ENCODE results near the gene PURA.

Gene PURA

GRCh38 chr5:140134277-140134935 is 20.5 kb downstream of the PURA start:
- no peak for TF ChIP-seq CTCF (conservative IDR thresholded peaks at IDR 0.05; ENCODE audit: low read depth, low read length)
- H3K4me3 ChIP-seq (ENCODE audit: low read depth, low read length), result no peak overlapping the region
- no peak for DNase-seq (ENCODE audit: low read depth)

- H3K4me3 ChIP-seq (ENCODE audit: low read depth, low read length), result no peak overlapping the region
- no peak for DNase-seq (ENCODE audit: low read depth)
- TF ChIP-seq CTCF (conservative IDR thresholded peaks at IDR 0.05; ENCODE audit: low read depth, low read length), result no peak
Measured at GRCh38 chr5:140135127-140135526, 21.2 kb downstream of the PURA start.

- no peak for TF ChIP-seq CTCF (conservative IDR thresholded peaks at IDR 0.05; ENCODE audit: low read depth, low read length)
- DNase-seq (ENCODE audit: low read depth), result no peak
- no peak overlapping the region for H3K4me3 ChIP-seq (ENCODE audit: low read depth, low read length)
Measured at GRCh38 chr5:140136624-140137023, 22.7 kb downstream of the PURA start.

- no peak for TF ChIP-seq CTCF (conservative IDR thresholded peaks at IDR 0.05; ENCODE audit: low read depth, low read length)
- no peak for DNase-seq (ENCODE audit: low read depth)
Measured at GRCh38 chr5:140140435-140140834, 26.5 kb downstream of the PURA start.

GRCh38 chr5:140141241-140141640 is 27.3 kb downstream of the PURA start:
- TF ChIP-seq CTCF (conservative IDR thresholded peaks at IDR 0.05; ENCODE audit: low read depth, low read length), result no peak
- H3K4me3 ChIP-seq (ENCODE audit: low read depth, low read length), result no peak overlapping the region

More at GRCh38 chr5:140140435-140140834, 26.5 kb downstream of the PURA start:
- H3K4me3 ChIP-seq (ENCODE audit: low read depth, low read length), result no peak overlapping the region

GRCh38 chr5:140142246-140142645 is 28.3 kb downstream of the PURA start:
- no peak for DNase-seq (ENCODE audit: low read depth)
- no peak for TF ChIP-seq CTCF (conservative IDR thresholded peaks at IDR 0.05; ENCODE audit: low read depth, low read length)
- H3K4me3 ChIP-seq (ENCODE audit: low read depth, low read length), result no peak overlapping the region

More at GRCh38 chr5:140141241-140141640, 27.3 kb downstream of the PURA start:
- no peak for DNase-seq (ENCODE audit: low read depth)

- DNase-seq (ENCODE audit: low read depth), result no peak
- no peak overlapping the region for H3K4me3 ChIP-seq (ENCODE audit: low read depth, low read length)
- no peak for TF ChIP-seq CTCF (conservative IDR thresholded peaks at IDR 0.05; ENCODE audit: low read depth, low read length)
Measured at GRCh38 chr5:140142856-140143255, 28.9 kb downstream of the PURA start.
